Measurements from ENCODE around the gene POU6F1. TPM values are rescaled to one million over a fixed set of nuclear protein-coding genes. Genes with fewer than 3 reads are reported as not detected.

Gene POU6F1
- polyA plus RNA-seq, 1 donor from 2014 or later, result 12.4 TPM

DNA sequence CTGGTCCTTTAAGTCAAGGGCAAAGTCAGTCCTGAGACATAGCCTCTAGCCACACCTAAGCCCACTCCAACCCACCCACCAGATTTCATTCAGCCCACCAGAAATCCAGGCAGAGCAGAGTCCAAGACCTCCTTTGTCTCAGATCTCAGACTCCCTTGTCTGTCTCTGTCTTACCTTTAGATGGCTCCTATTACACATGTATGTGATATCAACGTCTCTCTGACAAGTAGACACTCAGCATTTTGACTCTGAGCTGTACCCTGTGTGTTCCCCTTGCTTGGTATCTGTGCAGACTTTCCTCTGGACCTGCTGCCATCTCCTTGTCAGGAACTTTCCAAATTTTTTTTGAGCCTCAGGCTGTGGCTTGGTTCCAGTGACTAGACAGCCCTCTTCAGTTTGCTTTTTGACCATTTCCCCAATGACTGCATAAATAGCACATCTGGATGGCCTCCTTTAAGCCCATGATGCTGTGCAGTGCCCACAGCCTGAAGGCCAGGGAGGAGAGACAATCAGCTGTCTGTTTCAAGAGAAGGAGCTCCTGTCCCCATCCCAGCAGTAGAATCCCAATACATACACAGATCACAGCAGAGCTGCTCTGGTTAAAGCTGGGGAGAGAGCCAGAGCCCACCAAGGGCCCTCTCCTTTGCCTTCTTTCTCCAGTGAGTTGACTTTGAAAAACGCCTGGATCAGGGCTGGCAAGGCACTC lies 7.0 kb downstream of the POU6F1 start:
- no peak overlapping the region for H3K27ac ChIP-seq (ENCODE audit: low read length)
- no peak overlapping the region for H3K4me3 ChIP-seq (ENCODE audit: low read length)
- H3K9ac ChIP-seq (ENCODE audit: low read length), result no peak overlapping the region

DNA sequence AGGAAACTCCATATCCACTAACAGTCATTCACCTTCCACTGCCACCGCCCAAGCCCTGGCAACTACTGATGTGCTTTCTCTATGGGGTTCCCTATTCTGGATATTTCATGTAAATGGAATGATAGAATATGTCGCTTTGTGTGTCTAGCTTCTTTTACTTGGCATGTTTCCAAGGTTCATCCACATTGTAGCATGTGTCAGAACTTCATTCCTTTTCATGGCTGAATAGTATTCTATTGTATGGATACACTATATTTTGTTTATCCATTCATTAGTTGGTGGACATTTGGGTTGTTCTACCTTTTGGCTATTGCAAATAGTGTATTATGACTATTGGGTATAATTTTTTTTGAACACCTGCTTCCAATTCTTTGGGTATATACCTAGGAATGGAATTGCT lies 8.6 kb downstream of the POU6F1 start:
- H3K9me2 ChIP-seq (ENCODE audit: insufficient read depth, low read length), result no peaks in the 10 kb centered on the region
- no peak overlapping the region for H3K4me2 ChIP-seq (ENCODE audit: low read length)
- H3K27ac ChIP-seq (ENCODE audit: low read length), result no peak overlapping the region
- H3K79me2 ChIP-seq (replicated peaks; ENCODE audit: insufficient read depth, low read length), result no peaks in the 10 kb centered on the region
- no peak overlapping the region for H3K9ac ChIP-seq (ENCODE audit: low read length)
- H3K4me3 ChIP-seq (ENCODE audit: low read length), result no peak overlapping the region
- no peaks in the 10 kb centered on the region for H3F3A ChIP-seq (ENCODE audit: insufficient read depth, low read length, poor library complexity, severe bottlenecking)
- H2AFZ ChIP-seq (ENCODE audit: low read depth, low read length), result no peak overlapping the region
- H3K9me3 ChIP-seq (ENCODE audit: low read length), result no peaks in the 10 kb centered on the region
- no peaks in the 10 kb centered on the region for H4K20me1 ChIP-seq (ENCODE audit: insufficient read depth)
- no peaks in the 10 kb centered on the region for H3K27me3 ChIP-seq (ENCODE audit: insufficient read depth, low read depth, low read length)
- TF ChIP-seq SMC3 (conservative IDR thresholded peaks at IDR 0.05; ENCODE audit: poor library complexity) (no peak), POLR2AphosphoS5 (IDR thresholded peaks at IDR 0.05) (no peak), EZH2 (IDR thresholded peaks at IDR 0.05; ENCODE audit: borderline replicate concordance, insufficient read depth, low read length, poor library complexity, severe bottlenecking) (no peak), EP300 (conservative IDR thresholded peaks at IDR 0.05; ENCODE audit: poor library complexity, severe bottlenecking) (no peak), RAD21 (conservative IDR thresholded peaks at IDR 0.05) (no peak), TAF1 (IDR thresholded peaks at IDR 0.05; ENCODE audit: low read depth) (no peak), MXI1 (conservative IDR thresholded peaks at IDR 0.05; ENCODE audit: poor library complexity, severe bottlenecking) (no peak)
- TF ChIP-seq, protein P1, sequence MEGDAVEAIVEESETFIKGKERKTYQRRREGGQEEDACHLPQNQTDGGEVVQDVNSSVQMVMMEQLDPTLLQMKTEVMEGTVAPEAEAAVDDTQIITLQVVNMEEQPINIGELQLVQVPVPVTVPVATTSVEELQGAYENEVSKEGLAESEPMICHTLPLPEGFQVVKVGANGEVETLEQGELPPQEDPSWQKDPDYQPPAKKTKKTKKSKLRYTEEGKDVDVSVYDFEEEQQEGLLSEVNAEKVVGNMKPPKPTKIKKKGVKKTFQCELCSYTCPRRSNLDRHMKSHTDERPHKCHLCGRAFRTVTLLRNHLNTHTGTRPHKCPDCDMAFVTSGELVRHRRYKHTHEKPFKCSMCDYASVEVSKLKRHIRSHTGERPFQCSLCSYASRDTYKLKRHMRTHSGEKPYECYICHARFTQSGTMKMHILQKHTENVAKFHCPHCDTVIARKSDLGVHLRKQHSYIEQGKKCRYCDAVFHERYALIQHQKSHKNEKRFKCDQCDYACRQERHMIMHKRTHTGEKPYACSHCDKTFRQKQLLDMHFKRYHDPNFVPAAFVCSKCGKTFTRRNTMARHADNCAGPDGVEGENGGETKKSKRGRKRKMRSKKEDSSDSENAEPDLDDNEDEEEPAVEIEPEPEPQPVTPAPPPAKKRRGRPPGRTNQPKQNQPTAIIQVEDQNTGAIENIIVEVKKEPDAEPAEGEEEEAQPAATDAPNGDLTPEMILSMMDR (IDR thresholded peaks at IDR 0.05; ENCODE audit: poor library complexity, severe bottlenecking), result no peak
- TF ChIP-seq, protein P2, sequence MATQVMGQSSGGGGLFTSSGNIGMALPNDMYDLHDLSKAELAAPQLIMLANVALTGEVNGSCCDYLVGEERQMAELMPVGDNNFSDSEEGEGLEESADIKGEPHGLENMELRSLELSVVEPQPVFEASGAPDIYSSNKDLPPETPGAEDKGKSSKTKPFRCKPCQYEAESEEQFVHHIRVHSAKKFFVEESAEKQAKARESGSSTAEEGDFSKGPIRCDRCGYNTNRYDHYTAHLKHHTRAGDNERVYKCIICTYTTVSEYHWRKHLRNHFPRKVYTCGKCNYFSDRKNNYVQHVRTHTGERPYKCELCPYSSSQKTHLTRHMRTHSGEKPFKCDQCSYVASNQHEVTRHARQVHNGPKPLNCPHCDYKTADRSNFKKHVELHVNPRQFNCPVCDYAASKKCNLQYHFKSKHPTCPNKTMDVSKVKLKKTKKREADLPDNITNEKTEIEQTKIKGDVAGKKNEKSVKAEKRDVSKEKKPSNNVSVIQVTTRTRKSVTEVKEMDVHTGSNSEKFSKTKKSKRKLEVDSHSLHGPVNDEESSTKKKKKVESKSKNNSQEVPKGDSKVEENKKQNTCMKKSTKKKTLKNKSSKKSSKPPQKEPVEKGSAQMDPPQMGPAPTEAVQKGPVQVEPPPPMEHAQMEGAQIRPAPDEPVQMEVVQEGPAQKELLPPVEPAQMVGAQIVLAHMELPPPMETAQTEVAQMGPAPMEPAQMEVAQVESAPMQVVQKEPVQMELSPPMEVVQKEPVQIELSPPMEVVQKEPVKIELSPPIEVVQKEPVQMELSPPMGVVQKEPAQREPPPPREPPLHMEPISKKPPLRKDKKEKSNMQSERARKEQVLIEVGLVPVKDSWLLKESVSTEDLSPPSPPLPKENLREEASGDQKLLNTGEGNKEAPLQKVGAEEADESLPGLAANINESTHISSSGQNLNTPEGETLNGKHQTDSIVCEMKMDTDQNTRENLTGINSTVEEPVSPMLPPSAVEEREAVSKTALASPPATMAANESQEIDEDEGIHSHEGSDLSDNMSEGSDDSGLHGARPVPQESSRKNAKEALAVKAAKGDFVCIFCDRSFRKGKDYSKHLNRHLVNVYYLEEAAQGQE (IDR thresholded peaks at IDR 0.05; ENCODE audit: borderline replicate concordance), result no peak
- H3K36me3 ChIP-seq (ENCODE audit: insufficient read depth, low read length), result peaks cover 7% of the 10 kb centered on the region

More for the DNA sequence above, 7.0 kb downstream of the POU6F1 start:
- no peak for TF ChIP-seq EZH2 (IDR thresholded peaks at IDR 0.05; ENCODE audit: borderline replicate concordance, insufficient read depth, low read length, poor library complexity, severe bottlenecking)
- TF ChIP-seq POLR2AphosphoS5 (IDR thresholded peaks at IDR 0.05), result no peak
- H3K9me3 ChIP-seq (ENCODE audit: low read length), result no peaks in the 10 kb centered on the region
- H3K4me2 ChIP-seq (ENCODE audit: low read length), result no peak overlapping the region
- no peak overlapping the region for H2AFZ ChIP-seq (ENCODE audit: low read depth, low read length)
- no peaks in the 10 kb centered on the region for H3K9me2 ChIP-seq (ENCODE audit: insufficient read depth, low read length)
- no peaks in the 10 kb centered on the region for H4K20me1 ChIP-seq (ENCODE audit: insufficient read depth)
- H3F3A ChIP-seq (ENCODE audit: insufficient read depth, low read length, poor library complexity, severe bottlenecking), result no peaks in the 10 kb centered on the region
- peaks cover 8% of the 10 kb centered on the region for H3K79me2 ChIP-seq (replicated peaks; ENCODE audit: insufficient read depth, low read length)
- no peaks in the 10 kb centered on the region for H3K27me3 ChIP-seq (ENCODE audit: insufficient read depth, low read depth, low read length)
- peaks cover 7% of the 10 kb centered on the region for H3K36me3 ChIP-seq (ENCODE audit: insufficient read depth, low read length)

Measured in neural cell (in vitro differentiated cells).